GM12891 (cell line): ENCODE measurements around the gene UBE2B.
"Not testable (repeated sequence)": the region's sequence is repeated elsewhere in the genome, so short reads cannot be mapped to it uniquely, and the experiment has no call there.

Experiments
- PAX5 ChIP-seq: IDR thresholded peaks from 2 replicates; pipeline ENCODE4 v1.6.1; 2011; ENCODE audit warnings: low read length, moderate library complexity, mild to moderate bottlenecking; ENCODE audit not compliant: insufficient read depth, severe bottlenecking
- POLR2A ChIP-seq: IDR thresholded peaks from 2 replicates; pipeline ENCODE4 v1.6.1; 2011; ENCODE audit warnings: low read depth, low read length, control low read depth
- POLR2AphosphoS5 ChIP-seq: IDR thresholded peaks from 2 replicates; pipeline ENCODE4 v1.6.1; 2011; ENCODE audit warnings: low read depth, low read length, control low read depth
- SPI1 ChIP-seq: IDR thresholded peaks from 2 replicates; pipeline ENCODE4 v1.6.1; 2011; ENCODE audit warnings: low read depth, low read length, control low read depth
- TAF1 ChIP-seq: IDR thresholded peaks from 2 replicates; pipeline ENCODE4 v1.6.1; 2011; ENCODE audit warnings: low read depth, low read length, control low read depth

DNA sequence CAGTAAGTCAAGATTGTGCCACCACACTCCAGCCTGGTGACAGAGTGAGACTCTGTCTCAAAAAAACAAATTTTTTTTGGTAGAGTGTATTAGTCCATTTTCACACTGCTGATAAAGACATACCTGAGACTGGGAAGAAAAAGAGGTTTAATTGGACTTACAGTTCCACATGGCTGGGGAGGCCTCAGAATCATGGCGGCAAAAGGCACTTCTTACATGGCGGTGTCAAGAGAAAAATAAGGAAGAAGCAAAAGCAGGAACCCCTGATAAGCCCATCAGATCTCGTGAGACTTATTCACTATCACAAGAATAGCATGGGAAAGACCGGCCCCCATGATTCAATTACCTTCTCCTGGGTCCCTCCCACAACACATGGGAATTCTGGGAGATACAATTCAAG, 49.7 kb downstream of the UBE2B start:
- not testable (repeated sequence) for TF ChIP-seq TAF1, POLR2A, POLR2AphosphoS5, PAX5, SPI1
